Mesendoderm (in vitro differentiated cells): ENCODE data around the gene CDH12.

Source experiments
- DNase-seq: peaks from one replicate; pipeline ENCODE4 v3.0.0; 2013
- H2AK5ac ChIP-seq: 2 replicates; pipeline ENCODE4 v1.6.1; 2013; ENCODE audit warnings: low read length, inconsistent platforms
- H2BK120ac ChIP-seq: 2 replicates; pipeline ENCODE4 v1.6.1; 2013; ENCODE audit warnings: low read depth, mild to moderate bottlenecking, low read length, moderate library complexity, mixed read lengths
- H2BK15ac ChIP-seq: replicated peaks from 2 replicates; pipeline ENCODE4 v1.6.1; 2013; ENCODE audit warnings: low read depth, mild to moderate bottlenecking, moderate library complexity
- H2BK5ac ChIP-seq: 2 replicates; pipeline ENCODE4 v1.6.1; 2013; ENCODE audit warnings: low read length, inconsistent platforms
- H3K18ac ChIP-seq: 2 replicates; pipeline ENCODE4 v1.6.1; 2013; ENCODE audit warnings: mild to moderate bottlenecking, low read length, mixed read lengths
- H3K23ac ChIP-seq: one replicate; pipeline ENCODE4 v1.6.1; 2013; ENCODE audit warnings: low read length
- H3K27ac ChIP-seq: 2 replicates; pipeline ENCODE4 v1.5.1; 2013; ENCODE audit warnings: low read depth, mild to moderate bottlenecking, inconsistent platforms, low read length, moderate library complexity
- H3K27me3 ChIP-seq: 2 replicates; pipeline ENCODE4 v1.6.1; 2013; ENCODE audit warnings: low read length, control low read depth, mild to moderate bottlenecking, inconsistent platforms; ENCODE audit not compliant: insufficient read depth, poor library complexity
- H3K36me3 ChIP-seq: 2 replicates; pipeline ENCODE4 v1.6.1; 2013; ENCODE audit warnings: low read length, inconsistent platforms; ENCODE audit not compliant: control insufficient read depth, insufficient read depth
- H3K4ac ChIP-seq: one replicate; pipeline ENCODE4 v1.6.1; 2013; ENCODE audit warnings: low read depth, mild to moderate bottlenecking, low read length, moderate library complexity
- H3K4me1 ChIP-seq: 2 replicates; pipeline ENCODE4 v1.6.1; 2013; ENCODE audit warnings: low read depth, low read length, inconsistent platforms; ENCODE audit not compliant: control insufficient read depth
- H3K4me2 ChIP-seq: 2 replicates; pipeline ENCODE4 v1.6.1; 2013; ENCODE audit warnings: low read length
- H3K4me3 ChIP-seq: 2 replicates; pipeline ENCODE4 v1.5.1; 2013; ENCODE audit warnings: mild to moderate bottlenecking, low read length
- H3K56ac ChIP-seq: one replicate; pipeline ENCODE4 v1.6.1; 2013; ENCODE audit warnings: low read length
- H3K79me1 ChIP-seq: 2 replicates; pipeline ENCODE4 v1.6.1; 2013; ENCODE audit warnings: low read length, inconsistent platforms
- H3K79me2 ChIP-seq: 2 replicates; pipeline ENCODE4 v1.6.1; 2013; ENCODE audit warnings: mild to moderate bottlenecking, low read length; ENCODE audit not compliant: control insufficient read depth, insufficient read depth
- H3K9ac ChIP-seq: 2 replicates; pipeline ENCODE4 v1.6.1; 2013; ENCODE audit warnings: low read length, inconsistent platforms
- H4K5ac ChIP-seq: one replicate; pipeline ENCODE4 v1.6.1; 2013; ENCODE audit warnings: low read length
- H4K8ac ChIP-seq: one replicate; pipeline ENCODE4 v1.6.1; 2013; ENCODE audit warnings: low read depth, mild to moderate bottlenecking, control low read depth, low read length, moderate library complexity
- WGBS: extraction: QIAGEN DNeasy Blood & Tissue Kit; methylation state at CpG from one replicate; pipeline ENCODE4 v1.1.7; 2013; ENCODE audit warnings: low lambda C conversion rate, missing lambda C conversion rate; ENCODE audit not compliant: insufficient coverage; ENCODE audit errors: extremely low coverage; 5-methylcytosine and 5-hydroxymethylcytosine counted together

Gene CDH12

GRCh38 chr5:22734907-22735306, 118.2 kb downstream of the CDH12 start:
- Histone ChIP-seq H2BK120ac (no peak overlapping the region), H2BK15ac (no peak overlapping the region), H4K8ac (no peak overlapping the region), H2AK5ac (no peak overlapping the region), H3K56ac (no peak overlapping the region), H3K9ac (no peak overlapping the region), H3K79me2 (no peaks in the 10 kb centered on the region), H3K18ac (no peak overlapping the region), H3K79me1 (no peaks in the 10 kb centered on the region), H3K27ac (no peak overlapping the region), H4K5ac (no peak overlapping the region), H3K4me1 (no peaks in the 10 kb centered on the region), H3K4me2 (no peak overlapping the region), H3K36me3 (no peaks in the 10 kb centered on the region), H2BK5ac (no peak overlapping the region), H3K4me3 (no peak overlapping the region), H3K4ac (no peak overlapping the region), H3K23ac (no peak overlapping the region), H3K27me3 (no peaks in the 10 kb centered on the region)
- no peak for DNase-seq
- no CpG with 5 or more reads among the region's 2 CpGs for WGBS

GRCh38 chr5:22728610-22729009, 124.5 kb downstream of the CDH12 start:
- WGBS = no CpG with 5 or more reads among the region's 4 CpGs
- Histone ChIP-seq H3K4me1 (no peaks in the 10 kb centered on the region), H2BK15ac (no peak overlapping the region), H3K79me2 (no peaks in the 10 kb centered on the region), H3K18ac (no peak overlapping the region), H3K4me2 (no peak overlapping the region), H3K4ac (no peak overlapping the region), H4K8ac (no peak overlapping the region), H3K4me3 (no peak overlapping the region), H3K27me3 (no peaks in the 10 kb centered on the region), H3K9ac (no peak overlapping the region), H3K27ac (no peak overlapping the region), H4K5ac (no peak overlapping the region), H2BK5ac (no peak overlapping the region), H3K23ac (no peak overlapping the region), H2AK5ac (no peak overlapping the region), H3K79me1 (no peaks in the 10 kb centered on the region), H3K36me3 (no peaks in the 10 kb centered on the region), H2BK120ac (no peak overlapping the region), H3K56ac (no peak overlapping the region)
- DNase-seq = no peak

- WGBS = no CpG with 5 or more reads among the region's 1 CpG
- H3K4me1 ChIP-seq = no peaks in the 10 kb centered on the region
- H3K18ac ChIP-seq = no peak overlapping the region
- H3K9ac ChIP-seq = no peak overlapping the region
- H4K5ac ChIP-seq = no peak overlapping the region
- no peak for DNase-seq
- H3K27me3 ChIP-seq = no peaks in the 10 kb centered on the region
- no peak overlapping the region for H2BK120ac ChIP-seq
- H3K56ac ChIP-seq = no peak overlapping the region
- no peak overlapping the region for H2BK5ac ChIP-seq
- H3K79me2 ChIP-seq = no peaks in the 10 kb centered on the region
- no peak overlapping the region for H2BK15ac ChIP-seq
- no peaks in the 10 kb centered on the region for H3K79me1 ChIP-seq
- no peak overlapping the region for H3K23ac ChIP-seq
- no peak overlapping the region for H4K8ac ChIP-seq
- no peak overlapping the region for H2AK5ac ChIP-seq
- H3K27ac ChIP-seq = no peak overlapping the region
- no peaks in the 10 kb centered on the region for H3K36me3 ChIP-seq
- H3K4ac ChIP-seq = no peak overlapping the region
- no peak overlapping the region for H3K4me2 ChIP-seq
- H3K4me3 ChIP-seq = no peak overlapping the region
Observed at GRCh38 chr5:22722491-22722890, 130.7 kb downstream of the CDH12 start.

GRCh38 chr5:22722056-22722455, 131.1 kb downstream of the CDH12 start:
- Histone ChIP-seq H3K36me3 (no peaks in the 10 kb centered on the region), H3K79me1 (no peaks in the 10 kb centered on the region), H3K23ac (no peak overlapping the region), H3K56ac (no peak overlapping the region), H3K18ac (no peak overlapping the region), H3K79me2 (no peaks in the 10 kb centered on the region), H3K4ac (no peak overlapping the region), H2BK15ac (no peak overlapping the region), H3K27me3 (no peaks in the 10 kb centered on the region), H3K4me2 (no peak overlapping the region), H2BK120ac (no peak overlapping the region), H2AK5ac (no peak overlapping the region), H4K5ac (no peak overlapping the region), H3K9ac (no peak overlapping the region), H3K4me1 (no peaks in the 10 kb centered on the region), H2BK5ac (no peak overlapping the region), H3K4me3 (no peak overlapping the region), H4K8ac (no peak overlapping the region), H3K27ac (no peak overlapping the region)
- no CpG with 5 or more reads among the region's 1 CpG for WGBS
- no peak for DNase-seq

- H4K5ac ChIP-seq = no peak overlapping the region
- no peak overlapping the region for H2AK5ac ChIP-seq
- H2BK120ac ChIP-seq = no peak overlapping the region
- no peaks in the 10 kb centered on the region for H3K27me3 ChIP-seq
- no CpG with 5 or more reads among the region's 3 CpGs for WGBS
- H3K18ac ChIP-seq = no peak overlapping the region
- H3K4me1 ChIP-seq = no peaks in the 10 kb centered on the region
- no peaks in the 10 kb centered on the region for H3K79me2 ChIP-seq
- no peak overlapping the region for H4K8ac ChIP-seq
- H2BK15ac ChIP-seq = no peak overlapping the region
- no peak overlapping the region for H2BK5ac ChIP-seq
- H3K27ac ChIP-seq = no peak overlapping the region
- H3K79me1 ChIP-seq = no peaks in the 10 kb centered on the region
- no peaks in the 10 kb centered on the region for H3K36me3 ChIP-seq
- H3K9ac ChIP-seq = no peak overlapping the region
- DNase-seq = no peak
- H3K4me2 ChIP-seq = no peak overlapping the region
- H3K4ac ChIP-seq = no peak overlapping the region
- H3K56ac ChIP-seq = no peak overlapping the region
- no peak overlapping the region for H3K23ac ChIP-seq
- no peak overlapping the region for H3K4me3 ChIP-seq
Observed at GRCh38 chr5:22719842-22720241, 133.3 kb downstream of the CDH12 start.

- Histone ChIP-seq H3K9ac (no peak overlapping the region), H3K36me3 (no peaks in the 10 kb centered on the region), H3K27me3 (no peaks in the 10 kb centered on the region), H3K27ac (no peak overlapping the region), H3K4me1 (no peaks in the 10 kb centered on the region), H3K79me2 (no peaks in the 10 kb centered on the region), H2BK5ac (no peak overlapping the region), H3K56ac (no peak overlapping the region), H4K5ac (no peak overlapping the region), H3K4me3 (no peak overlapping the region), H2BK120ac (no peak overlapping the region), H3K4me2 (no peak overlapping the region), H2BK15ac (no peak overlapping the region), H2AK5ac (no peak overlapping the region), H3K18ac (no peak overlapping the region), H3K23ac (no peak overlapping the region), H3K4ac (no peak overlapping the region), H3K79me1 (no peaks in the 10 kb centered on the region), H4K8ac (no peak overlapping the region)
- DNase-seq = no peak
- no CpG with 5 or more reads among the region's 2 CpGs for WGBS
Observed at GRCh38 chr5:22710660-22711059, 142.5 kb downstream of the CDH12 start.
